OCI-LY1 (cell line): ENCODE data around the gene UCN2.

Experiments used
- H2AFZ ChIP-seq: fragments of 200-600 bp; sonication (generic), shearing (Covaris generic); 2 replicates; pipeline ENCODE4 v1.6.0; 2014; ENCODE audit warnings: antibody characterized with exemption, mild to moderate bottlenecking, low read length
- H3F3A ChIP-seq: fragments of 200-600 bp; sonication (generic), shearing (Covaris generic); 2 replicates; pipeline ENCODE4 v1.6.0; 2014; ENCODE audit warnings: mild to moderate bottlenecking, antibody characterized with exemption, low read length, moderate library complexity; ENCODE audit not compliant: insufficient read depth
- H3K27ac ChIP-seq: fragments of 200-600 bp; sonication (generic); 2 replicates; pipeline ENCODE4 v1.5.1; 2014; ENCODE audit warnings: low read length, mixed run types, mild to moderate bottlenecking, low read depth; ENCODE audit not compliant: poor library complexity, severe bottlenecking
- H3K27me3 ChIP-seq: fragments of 200-600 bp; sonication (generic); 2 replicates; pipeline ENCODE4 v1.6.0; 2014; ENCODE audit warnings: antibody characterized with exemption, mild to moderate bottlenecking, low read length, moderate library complexity; ENCODE audit not compliant: insufficient read depth
- H3K36me3 ChIP-seq: fragments of 200-600 bp; sonication (generic); 2 replicates; pipeline ENCODE4 v1.6.1; 2014; ENCODE audit warnings: mild to moderate bottlenecking, antibody characterized with exemption, low read length, moderate library complexity, mixed read lengths; ENCODE audit not compliant: insufficient read depth
- H3K4me1 ChIP-seq: fragments of 200-600 bp; sonication (generic); 2 replicates; pipeline ENCODE4 v1.5.1; 2014; ENCODE audit warnings: mild to moderate bottlenecking, low read length, moderate library complexity; ENCODE audit not compliant: insufficient read depth, severe bottlenecking
- H3K4me2 ChIP-seq: fragments of 200-600 bp; sonication (generic), shearing (Covaris generic); 2 replicates; pipeline ENCODE4 v1.6.1; 2014; ENCODE audit warnings: low read length
- H3K4me3 ChIP-seq: fragments of 200-600 bp; sonication (generic); 2 replicates; pipeline ENCODE4 v1.5.1; 2014; ENCODE audit warnings: low read length, low read depth, mild to moderate bottlenecking, mixed read lengths; ENCODE audit not compliant: poor library complexity, severe bottlenecking
- H3K79me2 ChIP-seq: fragments of 200-600 bp; shearing (Covaris generic); 2 replicates; pipeline ENCODE4 v1.6.1; 2016; ENCODE audit warnings: mixed run types, low read length, mixed read lengths; ENCODE audit not compliant: insufficient read depth
- H3K9ac ChIP-seq: fragments of 200-600 bp; sonication (generic), shearing (Covaris generic); 2 replicates; pipeline ENCODE4 v1.6.1; 2014; ENCODE audit warnings: mild to moderate bottlenecking, low read length, mixed read lengths
- H3K9me2 ChIP-seq: fragments of 200-600 bp; sonication (generic), shearing (Covaris generic); 2 replicates; pipeline ENCODE4 v1.6.1; 2014; ENCODE audit warnings: low read depth, mild to moderate bottlenecking, low read length, mixed read lengths
- H3K9me3 ChIP-seq: fragments of 200-600 bp; shearing (Covaris generic); 2 replicates; pipeline ENCODE4 v1.6.1; 2014; ENCODE audit warnings: low read length, mixed read lengths
- H4K20me1 ChIP-seq: fragments of 200-600 bp; sonication (generic), shearing (Covaris generic); 2 replicates; pipeline ENCODE4 v1.6.0; 2016; ENCODE audit warnings: mild to moderate bottlenecking, low read length; ENCODE audit not compliant: insufficient read depth
- CTCF ChIP-seq: fragments of 200-600 bp; sonication (generic), shearing (Covaris generic); IDR thresholded peaks from 2 replicates; pipeline ENCODE4 v1.5.1; 2017; ENCODE audit warnings: mild to moderate bottlenecking, antibody characterized with exemption, low read length, moderate library complexity, mixed read lengths
- EZH2 ChIP-seq: fragments of 200-600 bp; sonication (generic), shearing (Covaris generic); IDR thresholded peaks from 2 replicates; pipeline ENCODE4 v1.8.0; 2017; ENCODE audit warnings: borderline replicate concordance, mixed run types, mild to moderate bottlenecking, antibody characterized with exemption, low read length, moderate library complexity, mixed read lengths

The UCN2 gene

DNA sequence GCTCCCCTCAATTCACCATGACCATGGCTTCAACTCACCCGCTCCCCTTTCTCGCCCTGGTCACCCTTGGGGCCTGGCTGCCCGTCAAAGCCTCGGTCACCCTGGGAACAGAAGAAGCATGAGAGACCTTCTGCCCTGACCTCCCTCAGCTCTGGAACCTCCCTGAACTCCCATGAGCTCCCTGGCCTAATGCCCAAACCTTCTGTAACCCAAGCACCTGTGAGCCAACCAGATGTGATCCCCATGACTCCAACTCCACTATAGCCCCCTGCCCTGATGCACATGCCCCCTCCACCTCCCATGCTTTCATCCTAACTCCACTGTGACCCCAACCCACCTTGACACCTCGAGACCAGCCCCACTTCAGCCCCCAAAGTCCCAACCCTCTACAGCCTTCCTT, 3.5 kb upstream of the UCN2 start:
- Histone ChIP-seq H3K79me2 (no peaks in the 10 kb centered on the region), H4K20me1 (no peaks in the 10 kb centered on the region), H3K9ac (no peak overlapping the region), H3K4me2 (no peak overlapping the region), H3K27ac (no peak overlapping the region), H2AFZ (no peak overlapping the region), H3K4me3 (no peak overlapping the region), H3K9me2 (no peaks in the 10 kb centered on the region), H3K27me3 (peaks cover 6% of the 10 kb centered on the region; the same call in 1 of the 2 replicates), H3F3A (no peaks in the 10 kb centered on the region), H3K4me1 (no peaks in the 10 kb centered on the region), H3K36me3 (no peaks in the 10 kb centered on the region), H3K9me3 (no peaks in the 10 kb centered on the region)
- TF ChIP-seq CTCF (no peak), EZH2 (no peak)

- TF ChIP-seq CTCF: no peak
- no peak for TF ChIP-seq EZH2
- Histone ChIP-seq H3K9ac (no peak overlapping the region), H3K79me2 (no peaks in the 10 kb centered on the region), H2AFZ (no peak overlapping the region), H4K20me1 (no peaks in the 10 kb centered on the region), H3K27ac (no peak overlapping the region), H3K36me3 (no peaks in the 10 kb centered on the region), H3K4me2 (no peak overlapping the region), H3K27me3 (peaks cover 6% of the 10 kb centered on the region; the same call in 1 of the 2 replicates), H3K9me3 (no peaks in the 10 kb centered on the region), H3F3A (no peaks in the 10 kb centered on the region), H3K4me3 (no peak overlapping the region), H3K4me1 (no peaks in the 10 kb centered on the region), H3K9me2 (no peaks in the 10 kb centered on the region)
Measured at GRCh38 chr3:48566401-48566760, 2.8 kb upstream of the UCN2 start.

DNA sequence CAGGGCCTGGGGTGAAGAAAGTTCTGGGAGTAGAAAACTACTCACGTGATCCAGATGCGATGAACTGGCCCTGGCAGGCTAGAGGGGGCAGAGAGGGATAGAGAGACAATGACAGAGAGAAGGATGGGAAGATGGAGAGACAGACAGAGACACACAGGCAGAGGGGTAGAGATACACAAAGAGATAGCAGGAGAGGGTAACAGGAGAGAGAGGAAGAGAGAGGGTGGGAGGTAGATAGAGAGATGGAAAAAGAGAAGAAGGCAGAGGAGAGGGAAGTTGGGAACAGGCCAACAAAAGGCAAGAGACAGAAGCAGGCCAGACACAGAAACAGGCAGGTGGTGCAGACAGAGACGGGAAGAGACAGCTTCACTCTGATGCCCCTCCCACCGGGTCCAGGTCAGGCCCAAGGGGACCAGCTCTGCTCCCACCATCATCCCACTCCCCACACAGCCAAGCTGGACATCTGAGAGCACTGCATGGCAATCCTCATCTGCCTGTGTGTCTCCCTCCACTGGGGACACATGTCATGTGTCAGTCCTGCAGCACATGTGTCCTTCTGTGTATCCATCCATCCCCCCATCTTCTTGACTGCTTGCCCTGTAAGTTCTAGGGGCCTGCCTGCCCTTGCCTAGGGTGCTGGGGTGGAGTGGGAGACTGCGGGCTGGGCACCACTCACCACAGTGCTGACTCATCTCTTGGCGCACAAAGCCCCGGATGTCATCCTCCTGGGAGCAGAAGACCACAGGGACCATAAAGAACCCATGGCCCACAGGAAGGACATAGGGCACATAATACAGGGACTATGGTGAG, 2.2 kb upstream of the UCN2 start:
- Histone ChIP-seq H3K9me3 (no peaks in the 10 kb centered on the region), H3K27me3 (peaks cover 3% of the 10 kb centered on the region), H3K9me2 (no peaks in the 10 kb centered on the region), H3K4me2 (no peak overlapping the region), H3K4me1 (peaks cover 5% of the 10 kb centered on the region), H2AFZ (no peak overlapping the region), H3K4me3 (no peak overlapping the region), H3F3A (no peaks in the 10 kb centered on the region), H3K79me2 (no peaks in the 10 kb centered on the region), H4K20me1 (no peaks in the 10 kb centered on the region), H3K27ac (no peak overlapping the region), H3K36me3 (no peaks in the 10 kb centered on the region), H3K9ac (no peak overlapping the region)
- no peak for TF ChIP-seq CTCF
- no peak for TF ChIP-seq EZH2
